ENCODE data around the gene WSCD2. TPM values are rescaled to one million over a fixed set of nuclear protein-coding genes. Genes with fewer than 3 reads are reported as not detected.

Gene WSCD2
- polyA plus RNA-seq, 4 donors, result 6.9 to 10.4 (median 8.8) TPM

DNA sequence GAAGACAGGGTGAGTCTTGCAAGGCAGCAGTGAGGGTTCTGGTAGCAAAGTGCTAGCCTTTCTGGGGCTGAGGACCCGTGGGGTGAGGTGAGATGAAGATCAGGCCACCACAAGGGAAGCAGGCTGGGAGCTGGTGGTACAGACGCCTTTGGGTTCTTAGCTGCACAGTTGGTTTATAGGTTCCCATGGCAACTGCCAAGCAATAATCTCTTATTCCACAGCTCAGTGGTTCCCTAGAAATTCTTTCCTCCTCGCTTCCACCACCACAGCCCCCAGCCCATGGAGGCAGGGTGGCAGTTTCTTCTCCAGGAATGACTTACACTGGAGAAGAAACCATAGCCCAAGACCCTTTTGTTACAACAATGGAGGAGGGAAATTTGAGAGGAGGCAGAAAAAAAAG lies 127.9 kb downstream of the WSCD2 start:
- DNase-seq (ENCODE audit: low read depth in 4 of 4, low spot score in 2 of 4), result no peak

DNA sequence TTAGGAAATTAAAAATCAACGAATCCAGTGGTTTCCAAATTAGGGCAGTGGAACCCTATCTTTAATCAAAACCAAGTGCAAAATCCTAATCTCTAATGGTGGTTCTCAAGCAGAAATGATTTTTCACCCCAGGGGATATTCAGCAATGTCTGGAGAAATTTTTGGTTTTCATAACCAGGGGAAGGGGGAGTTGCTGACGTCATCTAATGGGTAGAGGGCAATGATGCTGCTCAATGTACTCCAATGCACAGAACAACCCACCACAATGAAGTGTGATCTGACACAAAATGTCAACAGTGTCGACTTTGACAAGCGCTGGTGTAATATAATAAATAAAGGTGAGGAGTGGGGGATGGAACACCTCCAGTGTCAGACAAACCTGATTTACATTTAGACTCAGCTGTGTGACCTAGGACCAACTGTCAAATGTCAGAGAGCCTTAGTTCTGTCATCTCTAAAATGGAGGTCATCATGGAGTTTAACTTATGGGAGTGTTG lies 128.6 kb downstream of the WSCD2 start:
- no peak for DNase-seq (ENCODE audit: low read depth in 4 of 4, low spot score in 2 of 4)

DNA sequence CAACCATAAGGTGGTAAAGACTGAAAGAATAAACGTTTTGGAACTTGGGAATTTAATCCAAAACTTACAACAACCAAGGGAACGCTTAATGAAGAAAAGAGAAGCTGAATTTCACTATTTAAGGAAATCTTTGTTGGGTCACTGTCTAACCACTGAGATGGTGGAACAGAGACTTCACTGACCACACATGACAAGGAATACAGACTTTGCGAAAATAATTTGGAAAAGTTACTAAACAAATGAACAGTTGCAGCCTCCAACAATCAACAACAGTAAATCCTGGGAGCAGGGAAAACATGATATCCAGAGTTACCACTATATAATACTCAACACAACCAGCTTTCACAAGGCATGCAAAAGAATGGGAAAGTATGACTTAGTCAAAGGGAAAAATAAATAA lies 131.0 kb downstream of the WSCD2 start:
- DNase-seq (ENCODE audit: low read depth in 4 of 4, low spot score in 2 of 4), result no peak

DNA sequence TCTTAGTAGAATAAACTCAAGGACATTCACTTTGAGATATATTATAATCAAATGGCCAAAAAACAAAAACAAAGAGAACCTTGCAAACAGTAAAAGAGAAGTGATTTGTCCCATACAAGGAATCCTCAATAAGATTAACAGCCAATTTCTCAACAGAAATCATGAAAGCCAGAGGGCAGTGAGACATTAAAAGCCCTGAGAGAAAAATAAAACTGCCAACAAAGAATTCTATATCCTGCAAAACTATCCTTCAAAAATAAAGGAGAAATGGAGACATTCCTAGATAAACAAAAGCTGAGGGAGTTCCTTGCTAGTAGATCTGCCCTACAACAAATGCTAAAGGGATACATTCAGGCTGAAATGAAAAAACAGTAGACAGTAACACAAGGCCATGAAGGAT lies 131.9 kb downstream of the WSCD2 start:
- no peak for DNase-seq (ENCODE audit: low read depth in 4 of 4, low spot score in 2 of 4)

DNA sequence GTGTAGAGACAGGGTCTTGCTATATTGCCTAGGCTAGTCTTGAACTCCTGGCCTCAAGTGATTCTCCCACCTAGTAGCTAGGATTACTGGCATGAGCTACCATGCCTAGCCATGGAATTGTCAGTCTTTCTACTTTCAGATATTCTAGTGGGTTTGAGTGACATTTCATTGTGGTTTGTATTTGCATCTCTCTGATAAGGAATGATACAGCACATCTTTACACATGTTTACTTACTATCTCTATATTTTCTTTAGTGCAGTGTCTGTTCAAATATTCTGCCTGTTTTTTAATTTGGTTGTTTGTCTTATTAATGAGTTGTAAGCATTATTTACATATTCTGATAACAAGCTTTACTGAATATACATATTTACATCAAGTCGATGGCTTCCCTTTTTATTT lies 136.4 kb downstream of the WSCD2 start:
- DNase-seq (ENCODE audit: low read depth in 4 of 4, low spot score in 2 of 4), result no peak

DNA sequence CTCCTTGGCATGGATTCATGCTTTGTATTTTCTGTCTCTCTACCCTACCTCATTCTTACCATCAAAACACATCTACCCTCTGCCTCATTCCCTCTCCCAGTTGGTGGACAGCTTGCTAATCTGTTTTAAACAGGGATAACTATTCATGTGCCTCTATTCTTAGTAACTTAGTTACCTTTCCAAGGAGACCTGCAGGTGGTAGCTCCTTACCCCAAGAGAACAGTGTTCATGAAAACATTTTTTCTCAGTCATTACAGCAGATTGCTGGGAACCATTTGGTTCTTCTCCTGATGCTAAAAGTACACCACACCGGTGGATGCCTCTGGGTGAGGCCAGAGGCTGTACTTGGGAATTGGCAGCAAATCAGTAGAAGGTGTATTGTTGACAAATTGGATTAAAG lies 137.0 kb downstream of the WSCD2 start:
- DNase-seq (ENCODE audit: low read depth in 4 of 4, low spot score in 2 of 4), result no peak

DNA sequence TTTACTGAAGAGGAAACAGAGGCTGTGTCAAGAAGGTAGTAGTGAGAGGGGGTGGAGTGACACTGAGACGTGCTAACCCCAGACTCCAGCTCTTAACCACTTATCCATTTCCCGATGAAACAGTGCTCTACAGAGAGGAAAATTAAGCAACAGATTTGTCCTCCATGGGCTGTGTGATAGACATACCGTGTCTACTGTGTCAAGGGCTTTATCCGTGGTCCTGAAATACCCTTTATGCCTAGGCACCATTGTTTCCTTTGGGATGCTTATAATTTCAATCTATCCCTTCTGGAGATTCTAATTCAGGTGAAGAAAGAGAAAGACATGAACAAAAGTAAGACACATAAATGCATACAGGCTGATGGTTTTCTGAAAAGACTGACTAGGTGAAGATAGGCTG lies 138.4 kb downstream of the WSCD2 start:
- no peak for DNase-seq (ENCODE audit: low read depth in 4 of 4, low spot score in 2 of 4)

DNA sequence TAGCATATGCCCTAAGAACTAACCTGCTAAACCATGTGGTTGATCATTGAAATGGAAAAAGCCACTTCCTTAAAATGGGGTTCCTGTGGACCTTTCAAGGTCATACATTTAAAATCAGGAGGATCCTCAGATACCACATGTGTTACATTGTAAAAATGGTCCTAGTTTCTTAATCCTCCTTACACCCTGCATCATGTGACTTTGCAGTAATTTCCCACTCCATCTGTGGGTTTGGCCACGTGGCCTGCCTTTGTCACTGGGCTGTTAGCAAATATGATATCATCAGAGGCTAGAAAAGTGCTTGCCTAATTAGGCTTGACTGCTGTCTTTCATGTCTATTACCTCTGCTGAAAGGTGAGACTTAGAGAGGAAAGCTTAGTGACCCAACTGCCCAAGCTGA lies 139.3 kb downstream of the WSCD2 start:
- no peak for DNase-seq (ENCODE audit: low read depth in 4 of 4, low spot score in 2 of 4)

DNA sequence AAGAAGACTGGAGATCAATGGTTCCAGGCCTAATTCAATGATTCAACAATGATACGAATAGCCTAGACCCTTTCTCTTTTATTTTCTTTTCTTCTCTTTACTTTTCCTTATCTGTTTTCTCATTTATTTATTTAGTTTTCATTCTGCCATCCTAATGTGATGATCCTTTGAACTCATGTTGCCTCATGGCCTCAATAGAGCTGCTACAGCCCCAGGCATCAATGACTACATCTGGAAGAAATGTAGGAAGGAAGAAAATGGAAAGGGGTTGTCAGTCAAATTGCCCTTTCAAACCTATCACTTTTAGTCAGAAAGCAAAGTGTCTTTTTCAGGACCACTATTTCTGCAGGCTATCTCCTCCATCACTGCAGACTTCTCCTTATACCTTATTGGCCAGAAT lies 140.1 kb downstream of the WSCD2 start:
- no peak for DNase-seq (ENCODE audit: low read depth in 4 of 4, low spot score in 2 of 4)

DNA sequence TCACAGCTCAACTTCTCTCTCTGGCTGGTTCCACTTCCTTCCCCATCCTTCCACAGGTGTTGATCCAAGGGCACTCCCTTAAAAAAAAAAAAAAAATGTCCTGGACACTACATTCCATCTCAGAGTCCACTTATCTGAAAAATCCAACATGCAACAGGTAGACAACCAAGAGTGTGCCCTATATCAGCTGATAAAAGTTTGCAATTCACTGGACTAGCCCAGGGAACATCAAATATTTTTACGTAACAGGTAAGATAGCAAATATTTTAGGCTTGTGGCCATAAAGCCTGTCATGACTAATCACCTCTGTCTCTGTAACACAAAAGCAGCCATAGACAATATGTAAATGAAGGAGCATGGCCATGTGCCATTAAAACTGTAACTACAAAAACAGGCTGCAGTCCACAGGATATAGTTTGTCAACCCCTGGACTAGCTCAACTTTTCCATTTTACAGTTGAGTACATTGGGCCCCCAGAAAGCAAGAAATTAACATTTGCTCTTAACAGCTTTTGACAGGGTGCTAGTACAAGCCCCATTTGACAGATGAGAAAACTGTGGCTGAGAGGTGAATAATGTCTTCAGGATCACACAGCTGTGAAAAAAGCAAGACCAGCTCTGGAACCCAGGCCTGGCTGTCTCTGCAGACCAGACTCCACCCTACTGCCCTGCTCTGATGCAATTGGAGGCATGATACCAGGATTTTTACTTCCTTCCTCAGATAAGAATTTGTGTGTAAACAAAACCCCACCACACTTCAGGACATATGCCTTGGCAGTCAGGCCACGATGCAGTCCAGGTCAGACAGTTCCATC lies 141.2 kb downstream of the WSCD2 start:
- DNase-seq (ENCODE audit: low read depth in 4 of 4, low spot score in 2 of 4), result no peak

DNA sequence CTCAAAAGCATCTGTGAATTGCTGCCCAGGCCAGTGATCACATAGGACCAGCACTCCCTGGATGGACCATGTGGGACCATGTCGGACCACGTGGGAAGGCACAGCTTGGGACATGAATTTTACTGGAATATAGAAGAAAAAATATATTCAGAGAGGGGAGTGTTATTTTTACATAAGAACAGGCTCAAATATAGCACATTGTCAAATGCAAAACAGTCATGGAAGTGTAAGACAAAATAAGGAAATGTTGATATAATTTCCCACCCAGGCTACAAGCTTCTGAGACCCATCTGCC lies 141.7 kb downstream of the WSCD2 start:
- DNase-seq (ENCODE audit: low read depth in 4 of 4, low spot score in 2 of 4), result no peak

DNA sequence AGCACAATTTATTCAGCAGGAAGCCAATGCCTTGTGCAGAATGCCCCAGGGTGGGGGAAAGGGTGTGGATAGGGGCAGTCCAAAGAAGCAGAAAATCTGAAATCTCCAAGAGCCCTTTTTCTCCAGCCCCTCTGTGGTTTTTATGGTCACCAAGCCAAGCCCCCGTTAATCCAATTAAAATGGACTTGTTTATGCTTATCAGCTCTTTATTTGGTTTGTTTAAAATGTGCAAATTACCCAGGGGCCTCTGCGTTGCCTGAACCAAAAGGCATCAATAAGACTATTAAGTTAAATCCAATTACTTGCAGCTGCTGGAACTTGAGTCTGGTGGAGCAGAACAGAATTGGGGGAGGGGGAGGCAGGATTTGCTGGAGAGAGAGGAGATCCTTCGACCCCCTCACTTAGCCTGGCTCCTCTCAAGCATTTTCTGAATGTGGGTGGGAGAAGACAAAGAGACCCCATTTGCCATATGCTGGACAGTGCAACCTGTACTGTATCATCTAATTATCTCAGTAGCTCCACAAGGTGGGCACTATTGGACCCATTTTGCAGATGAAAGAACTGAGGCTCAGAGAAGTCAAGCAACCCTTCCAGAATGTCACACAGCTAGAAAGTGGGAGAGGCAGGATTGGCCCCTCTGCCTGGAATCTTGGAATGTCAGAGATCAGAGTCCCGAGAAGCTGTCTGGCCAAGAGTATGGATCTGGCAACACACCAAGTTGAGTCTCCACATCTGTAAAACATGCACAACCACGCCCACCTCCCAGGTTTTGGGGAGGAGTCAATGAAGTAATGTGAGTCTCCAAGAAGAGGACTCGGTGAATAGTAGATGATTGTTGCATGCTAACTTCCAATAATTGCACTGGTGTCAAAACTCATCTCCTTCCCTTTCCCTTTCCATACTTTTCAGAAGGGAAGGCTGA lies 143.1 kb downstream of the WSCD2 start:
- DNase-seq (ENCODE audit: low read depth in 4 of 4, low spot score in 2 of 4), result no peak

DNA sequence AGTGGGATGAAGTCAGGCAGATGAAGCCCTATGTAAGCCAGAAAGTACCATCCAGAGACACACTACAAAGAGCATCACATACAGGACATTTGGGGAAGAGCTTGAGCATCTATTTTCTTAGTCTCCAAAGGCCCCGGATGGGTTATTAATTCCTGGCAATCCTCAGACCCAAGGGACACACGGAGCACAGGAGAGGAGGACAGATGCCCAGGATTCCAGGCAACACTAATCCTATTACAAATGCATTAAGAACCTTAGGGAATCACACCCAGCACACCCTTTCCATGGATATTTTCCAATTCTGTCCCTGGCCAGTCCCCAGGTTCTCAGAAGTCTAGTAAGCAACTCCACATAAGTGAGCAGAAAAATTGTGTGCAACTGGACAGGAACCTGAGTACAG lies 144.1 kb downstream of the WSCD2 start:
- no peak for DNase-seq (ENCODE audit: low read depth in 4 of 4, low spot score in 2 of 4)

DNA sequence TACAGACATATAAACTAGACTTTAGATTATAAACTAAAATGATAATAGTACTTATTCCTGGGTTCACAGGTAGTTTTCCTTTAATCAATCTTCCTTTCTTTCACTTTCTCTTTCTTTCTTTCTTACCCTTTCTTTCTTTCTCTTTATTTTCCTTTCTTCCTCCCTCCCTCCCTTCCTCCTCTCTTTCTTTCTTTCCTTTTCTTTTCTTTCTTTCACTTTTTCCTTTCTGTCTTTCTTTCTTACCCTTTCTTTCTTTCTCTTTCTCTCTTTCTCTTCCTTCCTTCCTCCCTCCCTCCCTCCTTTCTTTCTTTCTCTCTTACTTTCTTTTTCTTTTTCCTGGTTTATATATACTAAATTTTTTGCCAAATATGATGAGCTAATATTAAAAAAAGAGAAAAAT lies 148.5 kb downstream of the WSCD2 start:
- DNase-seq (ENCODE audit: low read depth in 4 of 4, low spot score in 2 of 4), result no peak

DNA sequence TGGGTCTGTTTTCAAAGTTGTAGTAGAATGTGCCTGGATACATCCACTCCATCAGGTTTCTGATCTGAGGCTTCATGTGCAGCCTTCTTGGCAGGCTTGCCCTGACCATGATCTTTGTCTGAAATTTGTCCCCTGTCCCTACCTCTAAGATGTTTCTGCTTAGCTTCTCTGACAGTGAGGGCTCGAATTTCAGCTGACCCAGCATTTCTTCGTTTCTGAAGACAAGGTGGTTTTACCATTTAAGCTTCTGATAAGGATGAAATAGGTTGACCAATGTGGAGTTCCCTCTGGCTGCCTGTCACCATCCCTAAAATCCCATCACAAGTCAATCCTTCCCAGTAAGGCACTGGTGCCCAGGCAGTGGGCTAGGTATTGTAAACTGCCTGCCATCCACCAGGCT lies 153.1 kb downstream of the WSCD2 start:
- no peak for DNase-seq (ENCODE audit: low read depth in 4 of 4, low spot score in 2 of 4)

DNA sequence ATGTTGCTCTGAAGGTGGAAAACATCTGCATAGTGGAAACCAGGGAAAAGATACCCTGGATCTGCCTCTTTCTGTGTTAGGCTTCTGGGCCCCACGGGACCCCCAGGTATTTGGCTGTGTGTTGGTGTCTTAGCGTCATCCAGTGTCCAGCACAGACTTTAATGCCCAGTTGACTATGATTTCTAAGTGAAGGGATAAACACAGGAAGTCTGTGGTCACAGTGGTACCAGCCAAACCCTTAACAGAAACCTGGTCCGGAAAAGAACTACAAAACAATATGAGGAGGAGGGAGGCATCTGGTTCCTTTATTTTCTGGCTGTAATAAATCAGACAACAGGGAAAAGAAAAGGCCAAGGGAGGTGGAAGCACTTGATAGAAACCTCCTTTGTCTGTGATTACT lies 153.6 kb downstream of the WSCD2 start:
- DNase-seq (ENCODE audit: low read depth in 4 of 4, low spot score in 2 of 4), result no peak

DNA sequence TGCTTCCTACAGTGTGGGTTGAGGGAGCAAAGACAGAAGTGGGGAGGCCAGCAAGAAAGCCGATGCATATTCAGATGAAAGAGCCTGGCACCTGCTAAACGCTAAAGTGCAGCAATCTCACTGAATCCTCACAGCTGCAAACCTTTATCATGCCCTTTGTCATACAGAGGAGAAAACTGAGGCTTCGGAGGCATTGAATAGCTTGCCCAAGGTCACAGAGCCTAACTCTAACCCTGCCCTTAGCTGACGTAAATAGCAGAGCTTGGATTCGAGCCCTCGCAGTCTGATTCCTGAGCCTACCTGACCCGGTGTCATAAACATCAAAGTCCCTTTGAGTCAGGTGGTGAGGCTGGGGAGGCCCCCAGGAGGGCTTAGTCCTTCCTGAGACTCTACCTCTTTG lies 155.1 kb downstream of the WSCD2 start:
- DNase-seq (ENCODE audit: low read depth in 4 of 4, low spot score in 2 of 4), result no peak

DNA sequence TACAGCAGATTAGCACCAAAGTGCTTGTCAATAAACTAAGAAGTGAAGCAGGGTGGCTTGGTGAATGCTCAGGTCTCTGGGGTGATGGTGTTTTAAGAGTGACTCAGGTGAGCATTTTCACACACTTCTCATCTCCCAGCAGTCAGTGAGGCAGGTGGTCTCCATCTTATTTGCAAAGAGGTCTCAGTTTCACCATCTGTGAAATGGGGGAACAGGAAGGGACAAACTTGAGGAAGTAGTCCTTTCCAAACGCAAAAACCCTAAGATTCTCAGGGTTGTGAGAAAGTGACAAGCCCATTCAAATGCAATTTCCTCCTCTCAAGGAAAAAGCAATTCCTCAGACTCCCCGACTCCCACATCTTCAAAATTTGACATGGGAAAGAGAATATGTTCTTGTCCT lies 155.9 kb downstream of the WSCD2 start:
- no peak for DNase-seq (ENCODE audit: low read depth in 4 of 4, low spot score in 2 of 4)

DNA sequence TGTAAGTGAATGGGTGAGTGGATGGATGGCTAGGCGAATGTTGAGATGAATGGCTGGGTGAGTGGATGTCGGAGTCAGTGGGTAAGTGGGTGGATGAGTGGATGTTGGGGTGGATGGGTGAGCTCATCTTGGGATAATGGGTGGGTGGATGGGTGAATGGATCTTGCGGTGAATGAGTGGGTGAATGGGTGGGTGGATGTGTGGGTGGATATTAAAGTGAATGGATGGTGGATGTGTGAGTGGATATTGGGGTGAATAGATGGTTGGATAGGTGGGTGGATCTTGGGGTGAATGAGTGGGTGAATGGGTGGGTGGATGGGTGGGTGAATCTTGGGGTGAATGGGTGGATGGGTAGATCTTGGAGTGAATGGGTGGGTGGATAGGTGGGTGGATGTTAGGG lies 158.1 kb downstream of the WSCD2 start:
- DNase-seq (ENCODE audit: low read depth in 4 of 4, low spot score in 2 of 4), result no peak

DNA sequence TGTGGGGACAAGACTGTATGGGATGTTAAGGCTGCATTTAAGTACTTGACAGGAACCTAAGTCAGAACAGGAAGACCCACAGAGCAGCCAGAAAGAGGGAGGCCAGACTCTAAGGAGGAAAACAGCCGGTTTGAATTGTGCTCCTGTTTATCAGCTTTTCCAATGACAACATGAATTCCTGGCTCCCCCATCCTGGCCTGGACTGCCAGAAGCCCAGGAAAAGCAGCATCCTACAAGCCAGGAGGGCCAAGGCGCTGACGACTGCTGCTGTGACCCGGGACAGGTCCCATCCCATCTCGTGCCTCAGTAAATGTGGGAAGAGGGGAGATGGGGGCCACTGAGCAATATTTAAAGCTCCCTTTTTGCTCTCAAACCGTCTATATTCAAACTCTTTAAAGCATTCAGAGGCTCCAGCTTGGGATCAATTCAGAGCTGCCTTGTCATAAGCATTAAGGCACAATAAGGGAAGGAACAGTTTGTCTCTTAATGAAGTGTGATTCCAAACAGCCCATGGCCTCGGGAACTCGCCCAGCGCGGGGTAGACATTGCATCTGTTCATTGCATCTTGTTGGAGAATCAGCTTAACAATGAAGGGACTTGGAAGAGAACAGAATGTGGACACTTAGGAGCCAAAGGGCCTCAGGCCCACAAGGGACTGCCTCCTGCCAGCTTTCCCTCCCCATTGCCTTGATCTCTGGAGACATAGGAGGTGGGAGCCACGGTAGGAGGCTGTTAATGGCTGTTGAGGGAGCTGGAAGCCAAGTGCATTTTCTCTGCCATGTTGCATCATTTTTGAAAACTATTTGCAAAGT lies 160.5 kb downstream of the WSCD2 start:
- DNase-seq (ENCODE audit: low read depth in 4 of 4, low spot score in 2 of 4), result no peak

DNA sequence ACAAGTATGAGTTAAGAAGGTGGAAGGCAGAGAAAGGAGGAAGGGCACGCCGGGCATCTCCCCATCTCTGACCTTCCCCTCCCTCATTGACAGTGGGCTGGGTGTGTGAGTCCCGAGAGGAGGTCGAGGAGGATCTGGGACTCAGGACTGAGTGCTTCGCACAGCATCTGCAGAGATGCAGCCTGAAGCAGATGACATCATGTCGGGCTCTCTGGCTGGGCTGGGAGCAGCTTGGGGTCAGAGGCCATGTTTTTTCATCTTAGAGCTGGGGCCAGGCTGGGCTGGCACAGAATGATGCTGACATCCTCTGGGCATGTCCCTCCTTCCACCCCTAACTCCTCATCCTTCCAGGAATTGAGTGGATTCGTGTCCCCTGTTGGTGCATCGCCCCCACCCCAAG lies 166.6 kb downstream of the WSCD2 start:
- no peak for DNase-seq (ENCODE audit: low read depth in 4 of 4, low spot score in 2 of 4)

Measured in left renal cortex interstitium (tissue), 4 donors.